A673 (cell line): ENCODE measurements around the gene PRMT5. TPM values are rescaled to one million over a fixed set of nuclear protein-coding genes. Genes with fewer than 3 reads are reported as not detected.

ENCODE experiments used
- BruUV-seq: library from RNA; stranded (reverse); fragments of 400-500 nt; replicated peaks from 2 replicates; lab custom pipeline; 2021; lab: Mats Ljungman, UMichigan
- CTCF ChIA-PET: fragments of 300-600 bp; sonication (Branson Sonifier 250); formaldehyde crosslinking; loops from one replicate; lab custom pipeline; 2022; ENCODE audit warnings: antibody characterized with exemption; lab: Charles Lee
- POLR2A ChIA-PET: fragments of 300-600 bp; sonication (Branson Sonifier 250); formaldehyde crosslinking; loops from one replicate; lab custom pipeline; 2022; ENCODE audit warnings: antibody characterized with exemption; ENCODE audit not compliant: low non-redundant PET; lab: Charles Lee
- DNase-seq: peaks from one replicate; pipeline ENCODE4 v3.0.0-alpha.2; 2015; ENCODE audit warnings: low spot score
- H3K27ac ChIP-seq: fragments of 200-600 bp; sonication (generic); 2 replicates; pipeline ENCODE4 v1.5.1; 2016; ENCODE audit warnings: mixed run types, low read depth, mild to moderate bottlenecking, mixed read lengths, antibody characterized with exemption, low read length; ENCODE audit not compliant: poor library complexity, severe bottlenecking
- H3K27me3 ChIP-seq: fragments of 200-600 bp; sonication (generic); replicated peaks from 2 replicates; pipeline ENCODE4 v1.6.1; 2017; ENCODE audit warnings: mixed run types, low read depth, mild to moderate bottlenecking, mixed read lengths, antibody characterized with exemption, low read length; ENCODE audit not compliant: insufficient read depth, poor library complexity
- H3K36me3 ChIP-seq: fragments of 200-600 bp; sonication (generic); 2 replicates; pipeline ENCODE4 v1.6.1; 2016; ENCODE audit warnings: mixed run types, mild to moderate bottlenecking, mixed read lengths, antibody characterized with exemption, low read length; ENCODE audit not compliant: insufficient read depth, poor library complexity, severe bottlenecking
- H3K4me1 ChIP-seq: fragments of 200-600 bp; sonication (generic); 2 replicates; pipeline ENCODE4 v1.6.1; 2017; ENCODE audit warnings: mixed run types, mild to moderate bottlenecking, mixed read lengths, antibody characterized with exemption, low read length; ENCODE audit not compliant: insufficient read depth, poor library complexity, severe bottlenecking
- H3K4me3 ChIP-seq: fragments of 200-600 bp; sonication (generic); 2 replicates; pipeline ENCODE4 v1.5.1; 2016; ENCODE audit warnings: low read depth, mixed run types, mild to moderate bottlenecking, mixed read lengths, low read length; ENCODE audit not compliant: poor library complexity, severe bottlenecking
- H3K9me3 ChIP-seq: fragments of 200-600 bp; sonication (generic); 2 replicates; pipeline ENCODE4 v1.6.1; 2016; ENCODE audit warnings: mixed run types, low read depth, mild to moderate bottlenecking, mixed read lengths, antibody characterized with exemption, low read length; ENCODE audit not compliant: poor library complexity, severe bottlenecking
- EZH2 ChIP-seq: fragments of 200-600 bp; sonication (generic); IDR thresholded peaks from 2 replicates; pipeline ENCODE4 v1.6.1; 2017; ENCODE audit warnings: borderline replicate concordance, low read depth, mild to moderate bottlenecking, mixed read lengths, antibody characterized with exemption, low read length; ENCODE audit not compliant: poor library complexity, severe bottlenecking
- intact Hi-C: fragments of 100-400 bp; cut with micrococcal nuclease; formaldehyde crosslinking; loops from one replicate; pipeline ENCODE4 v1.10.0; 2022; ENCODE audit not compliant: unreplicated experiment
- total RNA-seq: library from RNA; stranded (reverse); gene quantifications from 2 replicates; pipeline ENCODE4 v1.2.3, GENCODE V29; 2021
- TF ChIP-seq, protein P1 (sequence below): fragments of 300-800, 200-600 bp; sonication (generic); conservative IDR thresholded peaks from 2 replicates; pipeline ENCODE4 v1.5.1; 2017; ENCODE audit warnings: low read depth, mild to moderate bottlenecking, antibody characterized with exemption, low read length, moderate library complexity, mixed read lengths

PRMT5 gene
- total RNA-seq, 1 experiment from 2014 or later, result 273 TPM

DNA sequence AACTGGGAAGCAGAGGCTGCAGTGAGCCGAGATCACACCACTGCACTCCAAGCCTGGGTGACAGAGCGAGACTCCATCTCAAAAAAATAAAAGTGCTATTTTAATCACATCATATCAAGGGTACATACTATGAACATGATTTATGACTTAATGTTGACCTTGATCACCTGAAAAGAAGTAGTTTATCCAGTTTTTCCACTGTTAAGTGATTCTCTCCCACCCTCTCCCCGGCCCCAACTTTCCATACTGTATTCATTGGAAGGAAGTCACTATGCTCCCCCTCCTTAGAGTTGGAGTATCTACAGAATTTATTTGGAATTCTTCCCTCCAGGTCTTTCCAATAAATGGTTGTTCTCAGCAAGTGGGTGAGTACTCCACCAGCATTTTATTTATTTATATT is 3.0 kb upstream of the PRMT5 start:
- POLR2A ChIA-PET, result no interaction called here
- no TSS peak for BruUV-seq

DNA sequence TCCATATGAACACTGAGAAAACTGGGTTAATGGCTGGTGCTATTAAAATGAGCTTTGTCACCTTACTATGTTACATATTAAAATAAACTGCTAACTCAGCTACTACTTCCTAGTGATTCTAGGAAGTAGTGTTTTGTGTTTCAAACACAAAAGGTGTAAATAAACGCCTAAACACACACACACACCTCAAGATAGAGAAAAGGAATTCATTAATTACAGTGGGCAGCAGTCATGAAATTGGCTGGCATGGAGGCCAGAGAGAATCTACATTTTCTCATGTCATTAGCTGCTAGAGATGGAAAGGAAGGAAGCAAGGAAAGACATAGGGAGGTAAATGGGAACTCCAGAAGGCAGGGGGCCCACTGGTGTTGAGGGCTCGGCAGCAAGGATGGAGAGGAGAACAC is 787 bp upstream of the PRMT5 start:
- Histone ChIP-seq H3K27me3 (no peaks in the 10 kb centered on the region), H3K4me3 (peak overlapping the region; percentile 88), H3K36me3 (peaks cover 23% of the 10 kb centered on the region), H3K4me1 (peaks cover 14% of the 10 kb centered on the region), H3K27ac (peak overlapping the region; percentile 82), H3K9me3 (no peaks in the 10 kb centered on the region)
- intact Hi-C loops, result loop anchor here (2.0 to 5.0 kb wide), 2 partner anchors 27 to 52 kb away; partner anchors contain the start of genes AJUBA and HAUS4
- TF ChIP-seq, protein P1, sequence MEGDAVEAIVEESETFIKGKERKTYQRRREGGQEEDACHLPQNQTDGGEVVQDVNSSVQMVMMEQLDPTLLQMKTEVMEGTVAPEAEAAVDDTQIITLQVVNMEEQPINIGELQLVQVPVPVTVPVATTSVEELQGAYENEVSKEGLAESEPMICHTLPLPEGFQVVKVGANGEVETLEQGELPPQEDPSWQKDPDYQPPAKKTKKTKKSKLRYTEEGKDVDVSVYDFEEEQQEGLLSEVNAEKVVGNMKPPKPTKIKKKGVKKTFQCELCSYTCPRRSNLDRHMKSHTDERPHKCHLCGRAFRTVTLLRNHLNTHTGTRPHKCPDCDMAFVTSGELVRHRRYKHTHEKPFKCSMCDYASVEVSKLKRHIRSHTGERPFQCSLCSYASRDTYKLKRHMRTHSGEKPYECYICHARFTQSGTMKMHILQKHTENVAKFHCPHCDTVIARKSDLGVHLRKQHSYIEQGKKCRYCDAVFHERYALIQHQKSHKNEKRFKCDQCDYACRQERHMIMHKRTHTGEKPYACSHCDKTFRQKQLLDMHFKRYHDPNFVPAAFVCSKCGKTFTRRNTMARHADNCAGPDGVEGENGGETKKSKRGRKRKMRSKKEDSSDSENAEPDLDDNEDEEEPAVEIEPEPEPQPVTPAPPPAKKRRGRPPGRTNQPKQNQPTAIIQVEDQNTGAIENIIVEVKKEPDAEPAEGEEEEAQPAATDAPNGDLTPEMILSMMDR, result no peak
- TF ChIP-seq EZH2, result no peak
- no TSS peak for BruUV-seq
- DNase-seq, result no peak
- CTCF ChIA-PET, result interaction anchor here (0.6 to 2.1 kb wide), 10 partner anchors 13 to 139 kb away, joined by 3 to 10 read pairs (median 4); partner anchors contain the start of genes AJUBA and HAUS4
- POLR2A ChIA-PET, result interaction anchor here (0.7 kb wide), 2 partner anchors 10 to 97 kb away, joined by 3 read pairs; no protein-coding TSS in a partner anchor

More for the DNA sequence above, 3.0 kb upstream of the PRMT5 start:
- H3K27me3 ChIP-seq, result no peaks in the 10 kb centered on the region
- CTCF ChIA-PET, result no interaction called here
- no peaks in the 10 kb centered on the region for H3K9me3 ChIP-seq
- no peak overlapping the region for H3K27ac ChIP-seq
- peaks cover 13% of the 10 kb centered on the region for H3K4me1 ChIP-seq
- peaks cover 3% of the 10 kb centered on the region for H3K36me3 ChIP-seq
- intact Hi-C loops, result no loop called here
- no peak overlapping the region for H3K4me3 ChIP-seq
- DNase-seq, result no peak
- TF ChIP-seq EZH2, result no peak
- TF ChIP-seq, protein P1, result no peak

DNA sequence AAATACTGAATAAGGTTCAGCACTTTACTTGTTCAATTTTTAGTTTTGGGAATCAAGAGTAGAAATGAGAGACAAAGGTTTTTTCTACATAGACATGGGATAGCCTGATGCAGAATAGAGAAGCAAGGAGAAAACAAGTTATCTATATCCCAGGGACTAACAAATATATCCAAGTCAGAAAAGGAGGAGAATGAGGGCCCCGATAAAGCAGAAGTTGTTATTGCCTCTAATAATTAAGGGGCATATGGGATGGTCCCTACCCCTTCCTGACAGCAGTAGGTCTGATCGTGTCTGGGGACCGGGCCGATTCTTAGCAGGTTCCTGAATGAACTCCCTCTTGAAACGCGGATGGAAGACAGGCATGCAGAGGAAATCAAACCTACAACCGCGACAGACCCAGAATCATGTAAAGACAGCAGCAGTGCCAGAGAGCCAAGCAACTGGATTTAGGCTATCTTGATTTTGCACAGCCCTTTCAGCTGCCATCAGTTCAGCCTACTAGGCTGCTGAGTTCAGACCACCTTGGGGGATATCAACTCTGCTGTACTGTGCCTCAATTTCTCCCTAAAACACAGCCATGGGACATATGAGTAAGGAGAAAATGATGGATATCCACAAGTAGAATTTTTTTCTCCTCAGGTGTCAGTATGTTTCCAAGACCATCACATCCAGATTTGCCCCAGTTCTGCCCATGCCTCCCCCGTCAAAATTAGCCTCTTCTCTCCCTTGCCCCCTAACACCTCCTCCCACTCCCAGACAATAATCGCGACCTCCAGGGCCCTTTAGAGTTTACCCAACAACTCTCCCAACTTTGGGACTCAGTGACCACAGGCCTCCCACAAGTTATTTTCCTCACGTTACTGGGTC is 706 bp downstream of the PRMT5 start:
- H3K27ac ChIP-seq, result peak overlapping the region; percentile 87
- ChIA-PET POLR2A (no interaction called here), CTCF (interaction anchor here (1.3 to 2.1 kb wide), 5 partner anchors 56 to 140 kb away, joined by 3 to 10 read pairs (median 6); no protein-coding TSS in a partner anchor)
- no peaks in the 10 kb centered on the region for H3K9me3 ChIP-seq
- TF ChIP-seq, protein P1, result no peak
- no peak for TF ChIP-seq EZH2
- H3K27me3 ChIP-seq, result no peaks in the 10 kb centered on the region
- peaks cover 37% of the 10 kb centered on the region for H3K36me3 ChIP-seq
- TSS peak; percentile 58 for BruUV-seq
- DNase-seq, result no peak
- peak overlapping the region; percentile 88 for H3K4me3 ChIP-seq
- H3K4me1 ChIP-seq, result peaks cover 24% of the 10 kb centered on the region
- intact Hi-C loops, result loop anchor here (5.0 kb wide), 1 partner anchor 54 kb away; the partner anchor contains the start of gene AJUBA
